GM21423 (cell line): Measurements from ENCODE around the gene DYNC1LI1.
"Not testable (repeated sequence)": the region's sequence is repeated elsewhere in the genome, so short reads cannot be mapped to it uniquely, and the experiment has no call there.

ENCODE experiments used
- ATAC-seq: cut with Tn5 transposase; IDR thresholded peaks from one replicate; pipeline ENCODE4 v1.9.1; 2021; ENCODE audit warnings: mild to moderate bottlenecking, moderate library complexity; ENCODE audit not compliant: unreplicated experiment

Gene DYNC1LI1

GRCh38 chr3:32540899-32541298 is 29.8 kb downstream of the DYNC1LI1 start:
- ATAC-seq = no peak

- ATAC-seq = no peak
These were observed 38.2 kb downstream of the DYNC1LI1 start for GRCh38 chr3:32532434-32532833.

GRCh38 chr3:32531010-32531647 is 39.5 kb downstream of the DYNC1LI1 start:
- ATAC-seq = no peak

- ATAC-seq = no peak
These were observed 44.9 kb downstream of the DYNC1LI1 start for GRCh38 chr3:32525720-32526119.

- ATAC-seq = no peak
These were observed 48.0 kb downstream of the DYNC1LI1 start for GRCh38 chr3:32522682-32523081.

- not testable (repeated sequence) for ATAC-seq
These were observed 51.7 kb downstream of the DYNC1LI1 start for GRCh38 chr3:32518921-32519320.

- peak; percentile 17 for ATAC-seq
These were observed 53.9 kb downstream of the DYNC1LI1 start for GRCh38 chr3:32516751-32517150.

- no peak for ATAC-seq
These were observed 59.7 kb downstream of the DYNC1LI1 start for GRCh38 chr3:32511005-32511404.

GRCh38 chr3:32510075-32510724 is 60.5 kb downstream of the DYNC1LI1 start:
- ATAC-seq = peak; percentile 89

- ATAC-seq = no peak
These were observed 61.9 kb downstream of the DYNC1LI1 start for GRCh38 chr3:32508711-32509110.

- ATAC-seq = no peak
These were observed 64.2 kb downstream of the DYNC1LI1 start for GRCh38 chr3:32506466-32506865.

- ATAC-seq = peak; percentile 10
These were observed 67.7 kb downstream of the DYNC1LI1 start for GRCh38 chr3:32502946-32503286.

- peak; percentile 81 for ATAC-seq
These were observed 68.3 kb downstream of the DYNC1LI1 start, which contains the start of gene CMTM6 for GRCh38 chr3:32502118-32502945. TSS of gene CMTM6 (minus strand) at chr3:32502852. CDS start at chr3:32502745, 107 bp downstream.

- ATAC-seq = no peak
These were observed 68.9 kb downstream of the DYNC1LI1 start for GRCh38 chr3:32501783-32502117.

- ATAC-seq = no peak
These were observed 69.5 kb downstream of the DYNC1LI1 start for GRCh38 chr3:32500880-32501782.

- ATAC-seq = no peak
These were observed 70.4 kb downstream of the DYNC1LI1 start for GRCh38 chr3:32500231-32500630.

GRCh38 chr3:32499585-32499984 is 71.1 kb downstream of the DYNC1LI1 start:
- no peak for ATAC-seq

- no peak for ATAC-seq
These were observed 71.7 kb downstream of the DYNC1LI1 start for GRCh38 chr3:32498992-32499391.

GRCh38 chr3:32498252-32498651 is 72.4 kb downstream of the DYNC1LI1 start:
- ATAC-seq = no peak

GRCh38 chr3:32495609-32496008 is 75.0 kb downstream of the DYNC1LI1 start:
- ATAC-seq = no peak

GRCh38 chr3:32495085-32495484 is 75.6 kb downstream of the DYNC1LI1 start:
- ATAC-seq = no peak
